HG03045 (cell line): Measurements from ENCODE around the gene MSL3.
A peak's percentile ranks its signal among the peaks of the same experiment; 100 is the strongest.

ENCODE experiments used
- ATAC-seq: cut with Tn5 transposase; IDR thresholded peaks from one replicate; pipeline ENCODE4 v1.9.1; 2021; ENCODE audit warnings: mild to moderate bottlenecking, moderate library complexity; ENCODE audit not compliant: unreplicated experiment

Gene MSL3, protein sequence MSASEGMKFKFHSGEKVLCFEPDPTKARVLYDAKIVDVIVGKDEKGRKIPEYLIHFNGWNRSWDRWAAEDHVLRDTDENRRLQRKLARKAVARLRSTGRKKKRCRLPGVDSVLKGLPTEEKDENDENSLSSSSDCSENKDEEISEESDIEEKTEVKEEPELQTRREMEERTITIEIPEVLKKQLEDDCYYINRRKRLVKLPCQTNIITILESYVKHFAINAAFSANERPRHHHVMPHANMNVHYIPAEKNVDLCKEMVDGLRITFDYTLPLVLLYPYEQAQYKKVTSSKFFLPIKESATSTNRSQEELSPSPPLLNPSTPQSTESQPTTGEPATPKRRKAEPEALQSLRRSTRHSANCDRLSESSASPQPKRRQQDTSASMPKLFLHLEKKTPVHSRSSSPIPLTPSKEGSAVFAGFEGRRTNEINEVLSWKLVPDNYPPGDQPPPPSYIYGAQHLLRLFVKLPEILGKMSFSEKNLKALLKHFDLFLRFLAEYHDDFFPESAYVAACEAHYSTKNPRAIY

DNA sequence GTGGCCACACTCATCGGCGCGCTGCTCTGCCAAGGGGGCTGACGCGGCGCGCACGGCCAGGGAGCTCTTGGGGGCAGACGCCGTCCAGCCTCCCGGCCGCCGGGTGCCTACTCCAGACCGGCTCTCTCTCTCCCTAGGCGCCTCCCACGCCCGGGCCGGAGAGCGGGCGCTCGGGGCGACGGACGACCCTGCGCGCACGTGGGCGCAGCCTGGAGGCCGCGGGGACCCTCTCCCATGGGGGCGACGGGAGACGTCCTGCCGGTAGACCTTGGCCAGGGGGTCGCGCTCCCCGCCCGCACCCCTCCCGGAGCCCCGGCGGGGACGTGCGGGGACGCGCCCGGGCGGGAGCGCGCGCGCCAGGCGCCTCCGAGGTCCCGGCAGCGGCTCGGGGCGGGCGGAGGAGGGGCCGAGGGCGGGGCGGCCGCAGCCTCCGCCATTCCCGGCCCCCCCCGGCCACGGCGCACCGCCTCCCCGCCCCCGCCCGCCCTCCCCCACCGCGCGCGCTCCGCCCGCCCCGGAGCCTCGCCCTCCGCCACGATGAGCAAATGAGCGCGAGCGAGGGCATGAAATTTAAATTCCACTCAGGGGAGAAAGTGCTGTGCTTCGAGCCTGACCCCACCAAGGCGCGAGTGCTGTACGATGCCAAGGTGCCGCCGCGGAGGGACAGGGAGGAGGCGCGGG, at the start of gene MSL3:
MSL3 (plus strand) TSS at position 519 of the 681 bp plus-strand sequence; CDS start at position 546, 27 bp downstream.
- ATAC-seq = peak; percentile 42

DNA sequence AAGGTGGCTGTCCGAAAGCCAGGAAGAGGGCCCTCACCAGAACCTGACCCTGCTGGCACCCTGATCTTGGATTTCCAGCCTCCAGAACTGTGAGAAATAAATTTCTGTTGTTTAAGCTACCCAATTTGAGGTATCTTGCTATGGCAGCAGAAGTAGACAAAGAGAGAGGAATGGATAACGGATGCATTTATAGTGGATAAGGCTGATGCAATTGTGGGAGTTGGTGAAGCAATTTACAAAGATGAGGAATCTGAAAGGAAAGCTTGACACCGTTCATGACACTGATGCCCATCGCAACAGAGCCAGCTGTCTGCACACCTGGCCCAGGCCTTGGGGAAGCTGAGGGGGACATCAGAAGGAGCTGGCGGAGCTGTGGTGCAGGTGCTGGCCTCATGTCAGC, 35.7 kb upstream of the MSL3 start:
- no peak for ATAC-seq

DNA sequence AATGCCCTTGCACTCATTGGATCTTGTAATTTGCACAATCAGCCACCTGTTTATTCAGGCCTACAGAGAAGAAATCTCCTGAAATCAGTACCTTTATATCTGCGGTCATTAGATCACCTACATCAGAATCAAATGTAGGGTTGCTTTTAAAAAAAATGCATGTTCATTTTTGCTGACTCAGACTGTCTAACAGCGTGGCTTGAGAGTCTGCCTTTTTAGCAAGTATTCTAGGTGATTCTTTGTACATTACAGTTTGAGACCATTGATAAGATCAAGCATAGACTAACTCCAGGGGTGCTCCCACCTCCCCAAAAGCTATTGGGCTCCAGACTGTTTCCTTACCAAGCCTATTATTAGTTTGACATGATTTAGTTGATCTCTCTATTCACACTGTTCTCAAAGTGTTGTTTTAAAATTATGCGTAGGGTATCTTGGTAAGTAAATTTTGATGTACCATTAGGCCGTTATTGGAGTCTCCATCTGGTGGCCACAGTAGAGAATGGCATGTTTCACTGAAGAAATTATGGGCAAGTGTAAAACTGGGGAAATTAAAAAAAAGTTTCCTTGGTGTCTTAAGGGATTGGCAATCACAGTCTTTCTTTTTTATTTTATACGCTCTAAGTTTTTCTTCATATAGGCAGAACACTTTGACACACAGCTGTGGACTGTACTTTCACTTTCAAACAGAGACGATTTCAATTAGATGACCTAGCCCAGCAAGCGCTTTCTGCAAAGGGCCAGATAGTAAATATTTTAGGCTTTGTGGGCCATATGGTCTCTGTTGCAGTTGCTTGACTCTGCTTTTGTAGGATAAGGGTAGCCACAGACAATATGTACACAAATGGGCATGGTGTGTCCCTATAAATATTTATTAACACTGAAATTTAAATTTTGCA, 33.7 kb upstream of the MSL3 start:
- no peak for ATAC-seq

DNA sequence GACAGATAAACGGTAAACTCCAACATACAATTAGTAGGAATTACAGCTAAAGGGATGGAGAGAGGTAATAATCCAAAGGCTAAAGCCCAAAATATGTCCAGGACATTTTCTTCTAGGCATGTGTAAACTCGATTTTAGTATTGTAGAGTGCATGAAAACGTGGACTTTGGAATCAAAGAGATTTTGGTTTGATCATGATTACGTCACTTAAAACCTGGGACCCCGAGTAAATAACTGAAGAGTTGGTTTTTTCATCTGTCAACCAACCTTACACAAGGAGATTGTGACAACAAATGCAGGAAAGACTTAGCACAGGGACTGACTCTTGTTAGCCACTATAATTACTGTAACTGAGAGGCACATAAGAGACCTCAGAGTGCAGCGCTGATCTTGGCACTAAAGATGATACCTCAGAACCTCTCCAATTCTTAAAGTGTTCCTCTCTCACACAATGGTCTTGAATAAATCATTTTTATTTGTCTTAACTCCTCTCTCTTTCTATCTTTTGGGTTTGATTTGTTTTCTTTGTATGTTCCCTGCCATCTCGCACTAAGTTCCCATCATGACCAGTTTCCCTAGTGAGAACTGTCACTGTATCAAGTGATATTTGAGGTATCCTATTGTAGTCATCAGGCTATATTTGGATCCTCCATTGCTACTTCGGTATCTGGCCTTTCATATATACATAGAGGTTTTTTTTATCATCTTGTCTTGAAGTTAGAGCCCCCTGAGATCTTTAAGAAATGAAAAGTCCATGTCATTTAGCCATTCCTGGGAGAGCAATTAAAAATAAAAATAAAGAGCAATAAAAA, 32.2 kb upstream of the MSL3 start:
- no peak for ATAC-seq

DNA sequence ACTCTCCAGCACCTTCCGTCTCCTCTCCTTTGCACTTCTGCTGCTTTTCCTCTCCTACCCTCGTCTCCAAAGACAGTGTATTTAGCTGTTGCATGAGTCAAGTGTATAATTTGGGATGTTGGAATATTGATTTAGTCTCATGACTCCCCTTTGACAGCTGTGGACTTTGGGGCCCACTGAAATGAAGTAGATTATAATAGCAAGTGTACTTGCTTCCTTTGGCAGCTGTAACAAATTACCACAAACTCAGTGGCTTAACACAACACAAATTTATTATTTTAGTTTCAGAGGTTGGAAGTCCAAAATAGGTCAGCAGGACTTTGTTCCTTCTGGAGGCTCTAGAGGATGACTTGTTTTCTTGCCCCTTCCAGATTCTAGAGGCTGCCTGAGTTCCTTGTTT, 29.5 kb upstream of the MSL3 start:
- ATAC-seq = no peak

DNA sequence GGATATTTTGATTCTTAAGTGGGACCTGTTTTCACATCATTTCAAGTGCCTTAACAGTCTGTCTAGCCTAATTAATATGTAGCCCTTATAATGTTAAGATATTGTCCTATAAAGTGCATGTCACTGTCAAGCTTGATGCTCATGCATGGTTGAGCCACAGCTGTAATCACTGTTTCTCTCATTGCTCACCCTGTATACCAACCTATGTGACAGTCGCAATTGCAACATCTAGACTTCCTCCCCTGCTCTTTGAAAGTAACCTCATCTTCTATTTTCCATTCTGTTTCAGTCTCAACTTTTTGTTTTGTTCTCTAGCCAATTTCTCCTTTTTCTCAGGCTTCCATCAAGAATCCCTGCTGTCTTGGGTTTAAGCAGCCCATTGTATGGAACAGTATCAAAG, 24.4 kb upstream of the MSL3 start:
- ATAC-seq = no peak

DNA sequence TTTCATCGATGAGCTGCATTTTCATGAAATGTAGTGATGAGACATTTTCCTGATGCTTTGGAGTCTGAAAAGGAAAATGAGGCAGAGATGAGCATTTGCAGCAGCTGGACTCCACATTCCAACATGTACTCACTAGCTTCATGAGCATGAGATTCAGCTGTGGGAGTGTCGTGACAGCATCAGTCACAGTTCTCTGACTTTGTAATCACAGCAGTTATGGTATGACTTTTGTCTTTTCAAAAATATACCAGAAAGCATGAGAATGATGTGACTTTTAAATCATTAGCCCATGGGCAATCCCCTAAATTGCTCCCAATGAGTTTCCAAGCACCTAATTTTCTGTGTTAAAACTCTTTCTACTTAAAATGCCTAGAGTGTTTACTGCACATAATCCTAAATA, 18.3 kb upstream of the MSL3 start:
- no peak for ATAC-seq

DNA sequence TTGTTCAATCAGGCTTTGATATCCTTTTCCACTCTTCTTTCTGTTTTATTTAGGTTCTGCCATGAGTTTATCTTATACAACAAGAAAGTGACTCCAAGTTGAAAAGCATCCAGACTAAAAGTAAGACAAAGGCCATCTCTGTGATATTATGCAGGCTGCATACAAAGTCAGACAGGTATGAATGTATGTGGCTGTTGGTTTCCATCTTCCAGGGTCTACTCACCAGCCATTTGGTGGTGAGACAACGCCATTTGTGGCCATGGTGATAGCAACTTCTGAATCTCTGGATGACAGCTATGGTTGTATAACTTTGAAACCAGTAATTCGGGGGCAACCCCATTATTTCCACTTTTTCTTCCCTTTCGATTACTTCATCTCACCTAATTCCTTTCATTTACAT, 17.2 kb upstream of the MSL3 start:
- ATAC-seq = no peak

DNA sequence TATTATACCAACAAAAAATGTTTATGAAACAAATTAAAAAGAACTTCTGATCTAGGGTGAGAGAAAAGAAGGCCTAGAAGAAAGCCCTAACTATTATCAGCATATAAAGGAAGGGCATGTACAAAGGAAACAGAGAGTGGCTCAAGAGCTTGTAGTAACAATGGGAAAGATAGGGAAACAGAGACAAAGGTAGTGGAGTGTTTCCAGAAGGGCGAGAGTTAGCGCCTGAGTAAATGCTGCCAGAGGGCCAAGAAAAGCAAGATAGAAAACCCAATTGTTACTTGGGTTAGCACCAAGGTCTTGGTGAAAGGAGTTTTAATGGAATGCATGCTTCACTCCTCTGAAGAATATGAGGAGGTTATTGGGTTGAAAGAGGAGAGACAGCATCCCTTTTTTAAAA, 16.5 kb upstream of the MSL3 start:
- ATAC-seq = no peak

DNA sequence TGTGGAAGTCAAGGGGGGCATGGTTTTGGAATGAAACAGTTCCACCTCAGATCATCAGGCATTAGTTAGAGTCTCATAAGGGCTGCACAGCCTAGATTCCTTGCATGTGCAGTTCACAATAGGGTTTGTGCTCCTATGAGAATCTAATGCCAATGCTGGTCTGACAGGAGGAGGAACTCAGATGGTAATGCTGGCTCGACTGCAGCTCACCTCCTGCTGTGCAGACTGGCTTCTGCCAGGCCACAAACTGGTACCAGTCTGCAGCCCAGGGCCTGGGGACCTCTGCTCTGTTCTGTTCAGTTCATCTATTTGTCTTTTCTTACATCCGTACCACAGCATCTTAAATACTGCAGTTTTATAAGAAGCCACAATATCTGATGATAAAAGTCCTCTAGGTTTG, 12.2 kb upstream of the MSL3 start:
- no peak for ATAC-seq

DNA sequence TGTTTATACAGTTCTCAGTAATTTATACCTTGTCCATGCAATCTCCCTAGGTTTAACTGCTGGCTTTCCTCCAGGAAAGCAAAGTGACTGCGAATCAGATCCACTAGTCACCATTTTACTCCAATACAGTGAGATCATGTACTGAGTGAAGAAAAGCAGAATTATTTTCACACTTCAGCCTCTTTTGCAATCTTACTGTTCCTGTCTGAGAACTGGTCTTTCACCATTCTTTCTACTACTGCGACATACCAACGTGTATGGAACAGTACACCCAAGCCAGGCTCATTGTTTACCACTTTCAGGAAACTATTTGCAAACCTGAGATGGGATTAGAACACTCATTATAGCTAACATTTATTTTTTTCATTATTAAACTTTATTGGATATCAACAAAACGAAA, 8.0 kb upstream of the MSL3 start:
- no peak for ATAC-seq

DNA sequence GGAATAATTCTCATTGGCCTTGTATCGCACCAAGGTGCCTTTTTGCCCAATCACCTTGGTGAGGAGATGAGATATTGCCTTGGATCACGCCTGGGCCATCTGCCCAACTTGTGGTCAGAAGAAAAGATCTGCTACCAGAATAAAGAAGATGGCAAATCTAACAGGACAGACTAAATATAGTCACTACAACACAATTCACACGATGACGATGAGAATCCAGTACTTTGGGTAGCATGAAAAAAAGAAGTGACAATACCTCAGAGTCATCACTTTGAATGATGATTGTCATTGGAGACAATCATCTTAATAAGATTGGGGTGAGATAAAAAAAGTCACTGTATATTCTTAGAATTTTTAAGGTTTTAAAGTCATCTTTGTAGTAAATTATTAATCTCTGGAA, 7.3 kb upstream of the MSL3 start:
- no peak for ATAC-seq

DNA sequence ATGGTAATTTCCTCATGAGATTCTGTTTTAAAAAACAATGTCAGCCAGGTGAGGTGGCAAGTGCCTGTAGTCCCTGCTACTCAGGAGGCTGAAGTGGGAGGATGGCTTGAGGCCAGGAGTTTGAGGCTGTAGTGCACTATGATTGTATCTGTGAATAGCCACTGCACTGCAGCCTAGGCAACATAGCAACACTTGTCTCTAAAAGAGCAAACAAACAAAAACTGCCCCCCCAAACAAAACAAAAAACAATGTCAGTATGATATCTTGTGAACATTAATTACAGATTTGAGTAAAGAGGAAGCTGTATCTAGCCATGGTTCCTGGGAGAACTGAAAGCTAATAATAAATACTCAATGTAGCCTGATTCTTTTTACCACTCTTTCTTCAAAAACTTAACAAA, 6.8 kb upstream of the MSL3 start:
- ATAC-seq = no peak

DNA sequence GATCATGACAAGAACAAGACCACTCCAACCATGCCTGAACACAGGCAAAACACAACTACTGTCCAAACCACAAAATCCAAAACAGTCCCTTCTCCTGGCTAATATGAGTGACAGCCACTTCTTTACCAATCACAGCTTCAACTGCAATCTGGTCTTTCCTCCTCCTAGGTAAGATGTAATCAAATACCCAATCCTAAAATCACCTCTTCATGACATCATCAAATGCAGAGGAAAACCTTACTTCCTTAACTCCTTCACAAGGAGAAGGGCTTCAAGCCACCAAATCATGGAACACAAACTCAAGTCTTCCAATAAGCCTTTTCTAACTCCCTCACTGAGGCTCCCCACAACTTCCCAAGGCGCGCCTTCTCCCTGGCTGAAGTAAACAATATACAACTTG, 4.4 kb upstream of the MSL3 start:
- ATAC-seq = no peak

DNA sequence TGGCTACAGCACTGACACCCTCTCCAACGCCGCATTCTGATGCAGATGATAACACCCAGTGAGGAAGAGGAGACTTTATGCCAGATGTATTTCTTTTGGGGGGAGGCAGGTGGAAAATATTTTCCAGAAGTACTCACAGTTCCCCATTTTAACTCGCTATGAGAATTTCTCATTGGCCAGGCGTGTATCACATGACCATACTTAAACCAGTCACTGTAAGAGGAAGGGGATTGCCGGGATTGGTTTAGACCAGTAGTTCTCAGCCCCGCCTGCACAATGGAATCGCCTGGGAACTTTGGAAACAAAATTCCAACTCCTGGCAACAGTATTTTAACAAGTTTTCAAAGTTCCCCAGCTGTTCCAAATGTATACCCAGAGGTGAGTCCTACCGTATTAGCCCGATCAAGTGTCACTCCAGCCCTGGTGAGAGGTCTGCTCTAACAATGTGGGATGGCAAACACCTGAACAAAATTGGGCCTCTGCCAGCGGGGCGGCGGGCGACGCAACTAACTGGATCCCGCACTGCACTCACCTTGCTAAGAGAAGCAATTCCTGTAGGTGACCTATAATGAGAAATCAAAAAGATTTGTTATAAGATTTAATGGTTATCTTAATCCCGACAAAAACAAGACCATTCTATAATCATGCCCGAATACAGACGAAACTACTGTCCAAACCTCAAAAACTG, 2.9 kb upstream of the MSL3 start:
- no peak for ATAC-seq

DNA sequence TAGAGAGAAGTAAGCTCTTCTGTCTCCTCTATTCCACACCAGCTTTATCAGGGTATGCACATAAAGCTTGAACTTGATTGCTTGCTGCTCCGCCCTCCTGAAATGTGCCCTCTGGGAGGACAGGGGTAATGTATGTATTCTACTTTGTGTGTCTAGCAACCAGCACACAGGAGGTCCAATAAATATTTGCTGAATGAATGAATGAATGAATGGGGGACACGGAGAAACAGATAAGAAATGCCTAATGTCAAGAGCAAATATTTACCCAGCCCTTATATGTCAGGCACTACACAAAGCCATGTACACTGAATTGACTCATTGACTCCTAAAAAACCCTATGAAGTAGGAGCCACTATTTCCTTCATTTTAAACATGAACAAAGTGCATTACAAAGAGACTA, 2.3 kb upstream of the MSL3 start:
- no peak for ATAC-seq

DNA sequence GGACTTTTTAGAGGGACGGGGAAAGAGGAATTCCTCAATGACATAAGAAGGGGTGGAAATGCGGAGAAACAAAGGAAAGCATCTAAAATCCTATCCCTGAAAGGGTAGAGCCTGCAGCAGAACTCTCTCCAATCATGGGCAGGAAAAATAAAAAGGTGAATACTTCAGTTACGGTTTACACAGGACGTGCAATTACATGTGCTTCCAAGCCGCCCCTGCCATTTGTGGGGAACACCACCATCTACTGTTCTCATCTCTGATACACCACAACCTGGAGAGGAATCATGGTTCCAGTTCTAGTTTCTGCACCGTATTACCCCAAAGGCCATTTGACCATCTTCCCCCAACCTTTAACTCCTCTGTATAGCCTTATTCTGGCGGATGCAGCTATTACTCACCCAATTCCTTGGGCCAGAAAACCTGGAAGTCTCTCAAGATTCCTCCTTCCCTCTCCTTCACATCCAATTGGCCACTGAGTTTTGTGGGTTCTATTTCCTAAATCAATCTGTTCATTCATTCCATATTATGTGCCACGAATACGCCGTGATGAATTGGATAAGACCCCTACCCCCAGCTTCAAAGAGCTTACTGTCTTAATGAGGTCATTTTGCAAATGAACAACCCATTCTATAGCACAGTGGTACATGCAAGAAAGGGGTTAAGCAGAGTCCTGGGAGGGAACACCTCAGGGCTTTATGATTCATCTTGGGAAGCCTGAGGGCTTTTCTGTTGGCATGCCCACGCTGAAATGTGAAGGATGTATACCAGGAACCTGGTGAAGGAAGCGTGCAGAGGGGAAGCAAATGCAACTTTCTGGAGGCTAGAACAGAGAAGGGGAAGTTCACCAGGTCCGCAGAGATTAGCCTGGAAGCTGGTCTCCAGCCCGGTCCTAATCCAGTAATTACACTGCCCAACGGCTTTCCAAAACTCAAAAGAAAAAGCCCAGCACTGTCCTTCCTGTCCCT, 1.4 kb upstream of the MSL3 start:
- ATAC-seq = no peak

DNA sequence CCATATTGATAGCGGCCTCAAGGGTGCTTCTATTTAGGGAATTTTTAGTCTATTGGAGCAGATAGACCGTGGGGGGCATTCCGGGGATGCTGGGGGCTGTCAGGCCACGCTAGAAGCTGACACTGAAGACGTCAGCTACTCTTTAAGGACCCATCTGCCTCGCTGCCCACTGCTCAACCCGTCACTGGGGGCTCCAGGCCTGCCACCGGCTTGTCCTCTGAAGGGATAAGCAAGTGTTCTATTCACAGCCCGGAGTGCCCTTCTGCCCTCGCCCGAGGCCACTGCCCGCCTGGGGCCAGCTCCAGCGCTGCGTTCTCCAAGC, 679 bp upstream of the MSL3 start:
- ATAC-seq = no peak
